PC-3 (cell line): ENCODE results near the gene TM4SF4.

Source experiments
- CTCF ChIP-seq: fragments of 300-600 bp; sonication (generic); conservative IDR thresholded peaks from 2 replicates; pipeline ENCODE4 v1.5.1; 2017; ENCODE audit warnings: antibody characterized with exemption, low read depth, mild to moderate bottlenecking, low read length
- EZH2 ChIP-seq: fragments of 300-600 bp; sonication (generic); IDR thresholded peaks from one replicate; pipeline ENCODE4 v1.6.1; 2017; ENCODE audit warnings: antibody characterized with exemption, mild to moderate bottlenecking, low read length; ENCODE audit not compliant: unreplicated experiment

- no peak for TF ChIP-seq CTCF
- no peak for TF ChIP-seq EZH2
Observed at GRCh38 chr3:149509526-149509925, 35.0 kb downstream of the TM4SF4 start.
